CD4-positive, alpha-beta T cell (primary cell): ENCODE data around the gene CDK9. TPM values are rescaled to one million over a fixed set of nuclear protein-coding genes. Genes with fewer than 3 reads are reported as not detected.

Source experiments
- ATAC-seq: fragments of 200-7000 bp; cut with Tn5 transposase; one replicate; pipeline ENCODE4 v1.10.0; 2022; ENCODE audit warnings: mild to moderate bottlenecking; ENCODE audit not compliant: poor library complexity
- CTCF ChIA-PET: fragments of 350-600 bp; sonication (Branson Sonifier 250); formaldehyde crosslinking; loops from one replicate; lab custom pipeline; 2021; ENCODE audit warnings: antibody characterized with exemption, inconsistent platforms; lab: Charles Lee
- POLR2A ChIA-PET: fragments of 350-600 bp; sonication (Branson Sonifier 250); formaldehyde crosslinking; loops from one replicate; lab custom pipeline; 2021; ENCODE audit warnings: antibody characterized with exemption, inconsistent platforms; lab: Charles Lee
- DNase-seq, 14 experiments: peaks; one replicate each; pipeline ENCODE4 v3.0.0-alpha.2; 2013 to 2020; ENCODE audit warnings: mixed read lengths in 2 of 14
- H3K27ac ChIP-seq, 2 donors: one replicate each; pipeline versions ENCODE4 v1.5.1 to v1.7.0; 2013; ENCODE audit warnings: low read length in 2 of 2, low read depth in 1 of 2, mild to moderate bottlenecking in 1 of 2
- H3K27me3 ChIP-seq, 2 experiments: 1 replicate in 1 of 2; 2 replicates in 1 of 2; pipeline versions ENCODE4 v1.6.1 to v1.7.0; 2013; ENCODE audit warnings: low read length in 2 of 2, control low read depth in 1 of 2, mild to moderate bottlenecking in 1 of 2, moderate library complexity in 1 of 2; ENCODE audit not compliant: insufficient read depth in 2 of 2, control insufficient read depth in 1 of 2
- H3K36me3 ChIP-seq: one replicate; pipeline ENCODE4 v1.6.1; 2013; ENCODE audit warnings: low read length, control low read depth; ENCODE audit not compliant: insufficient read depth
- H3K4me1 ChIP-seq: one replicate; pipeline ENCODE4 v1.6.1; 2013; ENCODE audit warnings: low read length, control low read depth; ENCODE audit not compliant: insufficient read depth
- H3K4me3 ChIP-seq: one replicate; pipeline ENCODE4 v1.5.1; 2013; ENCODE audit warnings: mild to moderate bottlenecking, low read length, moderate library complexity
- H3K9me3 ChIP-seq, 2 experiments: 1 replicate in 1 of 2; 2 replicates in 1 of 2; pipeline versions ENCODE4 v1.6.1 to v1.7.0; 2013; ENCODE audit warnings: low read length in 2 of 2, mild to moderate bottlenecking in 2 of 2, control low read depth in 1 of 2, moderate library complexity in 1 of 2; ENCODE audit not compliant: control insufficient read depth in 1 of 2, insufficient read depth in 1 of 2
- H3K27ac Mint-ChIP-seq: one replicate; pipeline ENCODE4 v1.8.0; 2020; ENCODE audit warnings: mixed read lengths
- H3K27me3 Mint-ChIP-seq: one replicate; pipeline ENCODE4 v1.8.0; 2021; ENCODE audit warnings: mixed read lengths
- H3K36me3 Mint-ChIP-seq: one replicate; pipeline ENCODE4 v1.8.0; 2021; ENCODE audit warnings: low read depth, mixed read lengths
- H3K4me1 Mint-ChIP-seq: one replicate; pipeline ENCODE4 v1.8.0; 2021; ENCODE audit warnings: low read depth, mixed read lengths
- H3K4me3 Mint-ChIP-seq: one replicate; pipeline ENCODE4 v1.8.0; 2020; ENCODE audit warnings: mild to moderate bottlenecking, mixed read lengths
- H3K9me3 Mint-ChIP-seq: one replicate; pipeline ENCODE4 v1.8.0; 2020; ENCODE audit warnings: mixed read lengths
- CTCF ChIP-seq: fragments of 200-600 bp; IDR thresholded peaks from one replicate; pipeline ENCODE4 v1.8.0; 2022; ENCODE audit warnings: antibody characterized with exemption, mild to moderate bottlenecking
- intact Hi-C, 2 experiments: fragments of 100-400 bp; cut with DNase I in 1 of 2; cut with micrococcal nuclease in 1 of 2; formaldehyde crosslinking; loops; one replicate each; pipeline versions ENCODE4 v1.15.1 to v1.9.0; 2023 to 2025; cut with DNase I, micrococcal nuclease
- total RNA-seq, 174 experiments: library from RNA in 2 of 174; stranded (reverse) in 2 of 174; gene quantifications; one replicate each; pipeline ENCODE4 v1.2.3 and lab custom pipeline; 2021 to 2026

CDK9 gene
- total RNA-seq, 2 experiments from 2014 or later = 117 to 121 TPM

DNA sequence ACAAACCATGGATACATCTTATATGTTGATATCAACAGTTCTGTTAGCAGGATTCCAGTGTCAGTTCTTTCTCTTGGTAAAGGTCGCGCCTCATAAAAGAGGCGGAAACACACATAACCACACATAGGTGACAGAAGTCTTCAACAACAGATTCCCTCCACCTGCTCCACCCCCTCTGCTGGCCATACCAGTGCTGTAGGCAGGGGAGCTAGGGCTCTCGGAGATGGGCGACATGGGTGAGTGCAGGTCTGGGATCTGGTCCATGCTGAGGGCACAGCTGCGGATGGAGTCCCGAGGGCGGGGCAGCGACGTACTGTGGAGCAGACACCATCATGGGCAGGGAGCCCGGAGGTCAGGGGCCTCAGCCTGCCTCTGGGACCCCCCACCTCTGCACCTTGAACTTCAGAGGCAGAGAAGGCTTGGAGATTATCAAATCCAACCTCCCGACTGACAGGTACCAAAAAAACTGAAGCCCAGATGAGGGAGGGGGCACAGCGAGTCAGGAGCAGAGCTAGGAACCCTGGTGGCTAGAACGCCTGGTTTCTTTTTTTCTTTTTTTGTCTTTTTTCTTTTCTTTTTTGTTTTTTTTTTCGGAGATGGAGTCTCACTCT, 38.8 kb upstream of the CDK9 start:
- H3K4me1 Mint-ChIP-seq = peaks cover 9% of the 10 kb centered on the region
- peak overlapping the region; percentile 13 for H3K4me3 Mint-ChIP-seq
- Histone ChIP-seq H3K27me3 (no peaks in the 10 kb centered on the region), H3K4me1 (peaks cover 9% of the 10 kb centered on the region), H3K4me3 (no peak overlapping the region), H3K9me3 (no peaks in the 10 kb centered on the region), H3K27ac (no peak overlapping the region), H3K36me3 (peaks cover 87% of the 10 kb centered on the region)
- CTCF ChIA-PET = interaction anchor here (0.7 to 4.6 kb wide), 4 partner anchors 12 to 39 kb away, joined by 3 to 23 read pairs (median 7); partner anchors contain the start of genes CDK9 and TOR2A
- ATAC-seq (peak; percentile 87), DNase-seq (peak in 9 of 14 experiments; percentile 24 to 68 (median 35))
- H3K27me3 Mint-ChIP-seq = no peaks in the 10 kb centered on the region
- H3K27ac Mint-ChIP-seq = peak overlapping the region; percentile 73
- intact Hi-C loops = no loop called here
- peaks cover 75% of the 10 kb centered on the region for H3K36me3 Mint-ChIP-seq
- no peak for TF ChIP-seq CTCF
- H3K9me3 Mint-ChIP-seq = no peaks in the 10 kb centered on the region
- POLR2A ChIA-PET = interaction anchor here (0.6 kb wide), 1 partner anchor 411 kb away, joined by 3 read pairs; no protein-coding TSS in a partner anchor

GRCh38 chr9:127749090-127749787, 36.6 kb upstream of the CDK9 start:
- Histone ChIP-seq H3K27ac (no peak overlapping the region), H3K27me3 (no peaks in the 10 kb centered on the region), H3K9me3 (no peaks in the 10 kb centered on the region), H3K36me3 (peaks cover 88% of the 10 kb centered on the region), H3K4me1 (peaks cover 13% of the 10 kb centered on the region), H3K4me3 (no peak overlapping the region)
- Mint-ChIP-seq H3K36me3 (peaks cover 77% of the 10 kb centered on the region), H3K4me3 (no peak overlapping the region), H3K27me3 (no peaks in the 10 kb centered on the region), H3K27ac (no peak overlapping the region), H3K9me3 (no peaks in the 10 kb centered on the region), H3K4me1 (peaks cover 13% of the 10 kb centered on the region)
- CTCF ChIA-PET = interaction anchor here (0.8 kb wide), 1 partner anchor 14 kb away, joined by 4 read pairs; the partner anchor contains the start of gene TOR2A
- no peak for DNase-seq
- no peak for TF ChIP-seq CTCF
- POLR2A ChIA-PET = interaction anchor here (0.6 kb wide), 1 partner anchor 23 kb away, joined by 3 read pairs; no protein-coding TSS in a partner anchor
- ATAC-seq = no peak
- intact Hi-C loops = no loop called here

DNA sequence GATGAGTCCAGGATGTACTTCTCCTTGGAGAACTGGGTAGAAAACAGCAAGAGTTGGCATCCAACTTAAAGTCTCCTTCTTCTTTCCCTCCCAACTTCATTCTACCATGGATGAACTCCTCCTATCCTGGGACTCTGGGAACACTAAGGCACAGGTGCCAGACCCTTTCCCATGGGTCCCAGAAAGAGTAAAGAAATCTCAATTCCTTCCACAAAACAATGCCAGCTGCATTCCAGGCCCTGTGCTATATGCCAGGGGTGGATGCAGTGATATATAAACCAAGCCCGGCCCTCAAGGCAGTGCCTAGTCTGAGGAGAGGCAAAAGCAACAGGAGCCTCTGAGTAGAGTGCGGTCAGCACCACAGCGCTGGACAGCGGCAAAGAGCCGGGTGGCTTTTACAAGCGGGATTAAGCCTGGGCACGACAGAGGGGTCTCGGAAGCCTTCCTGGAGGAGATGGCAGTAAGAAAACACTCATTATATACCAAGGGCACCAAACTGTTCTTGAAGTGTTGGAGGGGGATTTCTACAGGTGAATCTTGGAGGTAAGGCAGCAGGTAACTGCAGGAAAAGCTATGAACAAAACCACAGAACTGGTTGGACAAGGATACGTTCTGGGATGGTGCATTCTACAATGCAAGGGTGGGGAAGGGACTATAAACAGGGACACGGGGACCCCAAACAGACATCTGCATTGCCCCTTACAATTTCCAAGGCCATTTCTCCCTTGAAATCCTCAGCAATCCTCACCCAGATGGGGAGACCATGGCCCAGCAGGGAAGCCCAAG, 34.4 kb upstream of the CDK9 start:
- Mint-ChIP-seq H3K27me3 (no peaks in the 10 kb centered on the region), H3K9me3 (no peaks in the 10 kb centered on the region), H3K4me1 (peaks cover 13% of the 10 kb centered on the region), H3K36me3 (peaks cover 61% of the 10 kb centered on the region), H3K4me3 (no peak overlapping the region), H3K27ac (no peak overlapping the region)
- Histone ChIP-seq H3K4me1 (peaks cover 13% of the 10 kb centered on the region), H3K27ac (no peak overlapping the region), H3K9me3 (no peaks in the 10 kb centered on the region), H3K4me3 (no peak overlapping the region), H3K36me3 (peaks cover 79% of the 10 kb centered on the region), H3K27me3 (no peaks in the 10 kb centered on the region)
- no peak for ATAC-seq
- DNase-seq = no peak
- intact Hi-C loops = no loop called here
- TF ChIP-seq CTCF = no peak
- ChIA-PET POLR2A (no interaction called here), CTCF (no interaction called here)
